WTC11 (cell line): Measurements from ENCODE around the gene PRKAR2A. TPM values are rescaled to one million over a fixed set of nuclear protein-coding genes. Genes with fewer than 3 reads are reported as not detected.
"Not testable (repeated sequence)": the region's sequence is repeated elsewhere in the genome, so short reads cannot be mapped to it uniquely, and the experiment has no call there.

Source experiments
- ATAC-seq: fragments of 200-7000 bp; cut with Tn5 transposase; 2 replicates; pipeline ENCODE4 v1.10.0; 2021; ENCODE audit warnings: mild to moderate bottlenecking, moderate library complexity
- CTCF ChIA-PET: fragments of 300-600 bp; sonication (Branson Sonifier 250); formaldehyde crosslinking; loops from one replicate; lab custom pipeline; 2021; ENCODE audit warnings: antibody characterized with exemption; lab: Charles Lee
- POLR2A ChIA-PET: fragments of 350-600 bp; sonication (Branson Sonifier 250); formaldehyde crosslinking; loops from one replicate; lab custom pipeline; 2021; ENCODE audit warnings: antibody characterized with exemption; lab: Charles Lee
- DNase-seq: peaks from one replicate; pipeline ENCODE4 v3.0.0; 2021; ENCODE audit warnings: low spot score
- H3K27ac Mint-ChIP-seq: 2 replicates; pipeline ENCODE4 v1.8.0; 2021; ENCODE audit warnings: mixed read lengths
- H3K27me3 Mint-ChIP-seq: 2 replicates; pipeline ENCODE4 v1.8.0; 2021; ENCODE audit warnings: low read depth, mild to moderate bottlenecking, moderate library complexity, mixed read lengths
- H3K36me3 Mint-ChIP-seq: 2 replicates; pipeline ENCODE4 v1.8.0; 2021; ENCODE audit warnings: mixed read lengths
- H3K4me1 Mint-ChIP-seq: 2 replicates; pipeline ENCODE4 v1.8.0; 2022; ENCODE audit warnings: mixed read lengths
- H3K4me3 Mint-ChIP-seq: 2 replicates; pipeline ENCODE4 v1.8.0; 2021; ENCODE audit warnings: mild to moderate bottlenecking, moderate library complexity, mixed read lengths
- H3K9me3 Mint-ChIP-seq: 2 replicates; pipeline ENCODE4 v1.8.0; 2021; ENCODE audit warnings: mixed read lengths
- ATF1 ChIP-seq: sonication (generic); formaldehyde crosslinking; IDR thresholded peaks from 2 replicates; pipeline ENCODE4 v1.8.1; 2023; ENCODE audit warnings: mild to moderate bottlenecking, moderate library complexity, missing genetic modification reagents
- FOXJ3 ChIP-seq: sonication (generic); formaldehyde crosslinking; IDR thresholded peaks from 2 replicates; pipeline ENCODE4 v1.9.0; 2021; ENCODE audit warnings: missing genetic modification reagents, mild to moderate bottlenecking, borderline replicate concordance
- FOXK1 ChIP-seq: sonication (generic); formaldehyde crosslinking; IDR thresholded peaks from 2 replicates; pipeline ENCODE4 v1.8.0; 2022; ENCODE audit warnings: mild to moderate bottlenecking, moderate library complexity, missing genetic modification reagents
- GABPB1 ChIP-seq: sonication (generic); formaldehyde crosslinking; IDR thresholded peaks from 2 replicates; pipeline ENCODE4 v1.8.1; 2023; ENCODE audit warnings: mild to moderate bottlenecking, missing genetic modification reagents
- GRHL2 ChIP-seq: fragments of 250-450 bp; sonication (Bioruptor Pico); IDR thresholded peaks from 2 replicates; pipeline ENCODE4 v1.8.0; 2022; ENCODE audit warnings: mild to moderate bottlenecking, moderate library complexity; ENCODE audit not compliant: insufficient replicate concordance, severe bottlenecking
- GTF2I ChIP-seq: fragments of 250-450 bp; sonication (Bioruptor Pico); conservative IDR thresholded peaks from 2 replicates; pipeline ENCODE4 v1.4.0; 2021; ENCODE audit warnings: mild to moderate bottlenecking
- IRF2 ChIP-seq: sonication (generic); formaldehyde crosslinking; IDR thresholded peaks from 2 replicates; pipeline ENCODE4 v1.8.0; 2022; ENCODE audit warnings: low read depth, missing genetic modification reagents, borderline replicate concordance
- KAT7 ChIP-seq: sonication (generic); formaldehyde crosslinking; IDR thresholded peaks from 2 replicates; pipeline ENCODE4 v1.8.1; 2023; ENCODE audit warnings: missing genetic modification reagents, mild to moderate bottlenecking, borderline replicate concordance
- MXD4 ChIP-seq: fragments of 250-450 bp; sonication (Bioruptor Pico); IDR thresholded peaks from 2 replicates; pipeline ENCODE4 v1.8.0; 2021; ENCODE audit warnings: mild to moderate bottlenecking, moderate library complexity, borderline replicate concordance
- MYBL2 ChIP-seq: sonication (generic); formaldehyde crosslinking; IDR thresholded peaks from 2 replicates; pipeline ENCODE4 v1.8.1; 2023; ENCODE audit warnings: mild to moderate bottlenecking, moderate library complexity, missing genetic modification reagents
- NFE2L1 ChIP-seq: sonication (generic); formaldehyde crosslinking; IDR thresholded peaks from 2 replicates; pipeline ENCODE4 v1.8.1; 2023; ENCODE audit warnings: missing genetic modification reagents
- NFYB ChIP-seq: sonication (generic); formaldehyde crosslinking; conservative IDR thresholded peaks from 2 replicates; pipeline ENCODE4 v1.8.0; 2022; ENCODE audit warnings: low read depth, missing genetic modification reagents
- NR2C2 ChIP-seq: sonication (generic); formaldehyde crosslinking; IDR thresholded peaks from 2 replicates; pipeline ENCODE4 v1.8.0; 2022; ENCODE audit warnings: mild to moderate bottlenecking, missing genetic modification reagents
- OVOL2 ChIP-seq: fragments of 250-450 bp; sonication (Bioruptor Pico); IDR thresholded peaks from 2 replicates; pipeline ENCODE4 v1.9.0; 2021; ENCODE audit warnings: mild to moderate bottlenecking, borderline replicate concordance
- SP1 ChIP-seq: sonication (generic); formaldehyde crosslinking; conservative IDR thresholded peaks from 2 replicates; pipeline ENCODE4 v1.8.1; 2022; ENCODE audit warnings: missing genetic modification reagents
- TEAD4 ChIP-seq: sonication (generic); formaldehyde crosslinking; IDR thresholded peaks from 2 replicates; pipeline ENCODE4 v1.8.0; 2022; ENCODE audit warnings: mild to moderate bottlenecking, missing genetic modification reagents
- TP53 ChIP-seq: sonication (generic); formaldehyde crosslinking; IDR thresholded peaks from 2 replicates; pipeline ENCODE4 v1.8.1; 2023; ENCODE audit warnings: mild to moderate bottlenecking, missing genetic modification reagents
- ZNF121 ChIP-seq: sonication (generic); formaldehyde crosslinking; IDR thresholded peaks from 2 replicates; pipeline ENCODE4 v1.8.0; 2023; ENCODE audit warnings: missing genetic modification reagents
- total RNA-seq: library from RNA; stranded (reverse); gene quantifications from 3 replicates; pipeline ENCODE4 v1.2.3, GENCODE V29; 2021
- TF ChIP-seq, protein P1 (sequence below): fragments of 200-600 bp; IDR thresholded peaks from 2 replicates; pipeline ENCODE4 v1.8.0; 2022; ENCODE audit warnings: antibody characterized with exemption
- TF ChIP-seq, protein P2 (sequence below): sonication (generic); formaldehyde crosslinking; IDR thresholded peaks from 2 replicates; pipeline ENCODE4 v1.8.0; 2022; ENCODE audit warnings: mild to moderate bottlenecking, missing genetic modification reagents
- TF ChIP-seq, protein P3 (sequence below): sonication (generic); formaldehyde crosslinking; IDR thresholded peaks from 2 replicates; pipeline ENCODE4 v1.8.1; 2023; ENCODE audit warnings: mild to moderate bottlenecking, missing genetic modification reagents
- TF ChIP-seq, protein P4 (sequence below): sonication (generic); formaldehyde crosslinking; IDR thresholded peaks from 2 replicates; pipeline ENCODE4 v1.8.0; 2023; ENCODE audit warnings: missing genetic modification reagents, mild to moderate bottlenecking, borderline replicate concordance
- TF ChIP-seq, protein P5 (sequence below): sonication (generic); formaldehyde crosslinking; IDR thresholded peaks from 2 replicates; pipeline ENCODE4 v1.8.1; 2022; ENCODE audit warnings: mild to moderate bottlenecking, missing genetic modification reagents, moderate library complexity, borderline replicate concordance

PRKAR2A gene
- total RNA-seq, 1 experiment from 2014 or later: 57.2 TPM

DNA sequence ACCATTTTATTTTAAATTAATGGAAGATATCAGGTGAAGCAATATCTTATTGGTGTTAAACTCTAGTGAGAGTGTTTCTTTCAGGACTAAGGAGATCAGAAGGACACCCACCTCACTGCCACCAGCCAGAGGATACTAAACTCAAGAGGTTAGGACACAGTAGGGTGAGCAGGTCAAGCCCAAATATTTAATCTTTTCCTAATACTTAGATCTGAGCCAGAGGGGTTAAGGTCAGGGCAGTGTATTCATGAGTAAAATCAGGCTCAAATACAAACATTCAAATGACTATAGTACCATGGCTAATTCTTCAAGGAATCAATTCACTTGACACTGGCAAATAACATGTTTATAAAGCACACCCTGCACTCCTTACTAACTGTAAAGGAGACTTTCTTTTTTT lies 65.6 kb downstream of the PRKAR2A start:
- DNase-seq (no peak), ATAC-seq (no peak)
- no peaks in the 10 kb centered on the region for H3K9me3 Mint-ChIP-seq
- no peak for TF ChIP-seq OVOL2 (CRISPR knock-in tag)
- no peak for TF ChIP-seq FOXK1 (CRISPR knock-in tag)
- TF ChIP-seq MXD4 (CRISPR knock-in tag): no peak
- TF ChIP-seq GTF2I (CRISPR knock-in tag): no peak
- TF ChIP-seq ZNF121 (CRISPR knock-in tag): no peak
- no peak for TF ChIP-seq SP1 (CRISPR knock-in tag)
- TF ChIP-seq, protein P1, sequence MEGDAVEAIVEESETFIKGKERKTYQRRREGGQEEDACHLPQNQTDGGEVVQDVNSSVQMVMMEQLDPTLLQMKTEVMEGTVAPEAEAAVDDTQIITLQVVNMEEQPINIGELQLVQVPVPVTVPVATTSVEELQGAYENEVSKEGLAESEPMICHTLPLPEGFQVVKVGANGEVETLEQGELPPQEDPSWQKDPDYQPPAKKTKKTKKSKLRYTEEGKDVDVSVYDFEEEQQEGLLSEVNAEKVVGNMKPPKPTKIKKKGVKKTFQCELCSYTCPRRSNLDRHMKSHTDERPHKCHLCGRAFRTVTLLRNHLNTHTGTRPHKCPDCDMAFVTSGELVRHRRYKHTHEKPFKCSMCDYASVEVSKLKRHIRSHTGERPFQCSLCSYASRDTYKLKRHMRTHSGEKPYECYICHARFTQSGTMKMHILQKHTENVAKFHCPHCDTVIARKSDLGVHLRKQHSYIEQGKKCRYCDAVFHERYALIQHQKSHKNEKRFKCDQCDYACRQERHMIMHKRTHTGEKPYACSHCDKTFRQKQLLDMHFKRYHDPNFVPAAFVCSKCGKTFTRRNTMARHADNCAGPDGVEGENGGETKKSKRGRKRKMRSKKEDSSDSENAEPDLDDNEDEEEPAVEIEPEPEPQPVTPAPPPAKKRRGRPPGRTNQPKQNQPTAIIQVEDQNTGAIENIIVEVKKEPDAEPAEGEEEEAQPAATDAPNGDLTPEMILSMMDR: no peak
- TF ChIP-seq KAT7 (CRISPR knock-in tag): no peak
- no peak for TF ChIP-seq FOXJ3
- TF ChIP-seq NFYB (CRISPR knock-in tag): no peak
- TF ChIP-seq GABPB1 (CRISPR knock-in tag): no peak
- TF ChIP-seq IRF2 (CRISPR knock-in tag): no peak
- TF ChIP-seq, protein P2, sequence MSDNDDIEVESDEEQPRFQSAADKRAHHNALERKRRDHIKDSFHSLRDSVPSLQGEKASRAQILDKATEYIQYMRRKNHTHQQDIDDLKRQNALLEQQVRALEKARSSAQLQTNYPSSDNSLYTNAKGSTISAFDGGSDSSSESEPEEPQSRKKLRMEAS: no peak
- TF ChIP-seq, protein P3, sequence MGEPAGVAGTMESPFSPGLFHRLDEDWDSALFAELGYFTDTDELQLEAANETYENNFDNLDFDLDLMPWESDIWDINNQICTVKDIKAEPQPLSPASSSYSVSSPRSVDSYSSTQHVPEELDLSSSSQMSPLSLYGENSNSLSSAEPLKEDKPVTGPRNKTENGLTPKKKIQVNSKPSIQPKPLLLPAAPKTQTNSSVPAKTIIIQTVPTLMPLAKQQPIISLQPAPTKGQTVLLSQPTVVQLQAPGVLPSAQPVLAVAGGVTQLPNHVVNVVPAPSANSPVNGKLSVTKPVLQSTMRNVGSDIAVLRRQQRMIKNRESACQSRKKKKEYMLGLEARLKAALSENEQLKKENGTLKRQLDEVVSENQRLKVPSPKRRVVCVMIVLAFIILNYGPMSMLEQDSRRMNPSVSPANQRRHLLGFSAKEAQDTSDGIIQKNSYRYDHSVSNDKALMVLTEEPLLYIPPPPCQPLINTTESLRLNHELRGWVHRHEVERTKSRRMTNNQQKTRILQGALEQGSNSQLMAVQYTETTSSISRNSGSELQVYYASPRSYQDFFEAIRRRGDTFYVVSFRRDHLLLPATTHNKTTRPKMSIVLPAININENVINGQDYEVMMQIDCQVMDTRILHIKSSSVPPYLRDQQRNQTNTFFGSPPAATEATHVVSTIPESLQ (CRISPR knock-in tag): no peak
- TF ChIP-seq TP53 (CRISPR knock-in tag): no peak
- H3K27ac Mint-ChIP-seq: no peak overlapping the region
- H3K4me3 Mint-ChIP-seq: no peak overlapping the region
- CTCF ChIA-PET: no interaction called here
- no peaks in the 10 kb centered on the region for H3K36me3 Mint-ChIP-seq
- no peaks in the 10 kb centered on the region for H3K27me3 Mint-ChIP-seq
- no peaks in the 10 kb centered on the region for H3K4me1 Mint-ChIP-seq
- POLR2A ChIA-PET: no interaction called here

DNA sequence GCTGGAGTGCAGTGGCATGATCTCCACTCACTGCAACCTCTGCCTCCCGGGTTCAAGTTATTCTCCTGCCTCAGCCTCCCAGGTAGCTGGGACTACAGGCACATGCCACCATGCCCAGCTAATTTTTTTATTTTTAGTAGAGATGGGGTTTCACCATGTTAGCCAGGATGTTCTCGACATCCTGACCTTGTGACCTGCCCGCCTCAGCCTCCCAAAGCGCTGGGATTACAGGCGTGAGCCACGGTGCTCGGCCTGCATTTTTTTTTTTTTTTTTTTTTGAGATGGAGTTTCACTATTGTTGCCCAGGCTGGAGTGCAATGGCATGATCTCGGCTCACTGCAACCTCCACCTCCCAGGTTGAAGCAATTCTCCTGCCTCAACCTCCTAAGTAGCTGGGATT lies 69.1 kb downstream of the PRKAR2A start:
- POLR2A ChIA-PET: not testable (repeated sequence)

DNA sequence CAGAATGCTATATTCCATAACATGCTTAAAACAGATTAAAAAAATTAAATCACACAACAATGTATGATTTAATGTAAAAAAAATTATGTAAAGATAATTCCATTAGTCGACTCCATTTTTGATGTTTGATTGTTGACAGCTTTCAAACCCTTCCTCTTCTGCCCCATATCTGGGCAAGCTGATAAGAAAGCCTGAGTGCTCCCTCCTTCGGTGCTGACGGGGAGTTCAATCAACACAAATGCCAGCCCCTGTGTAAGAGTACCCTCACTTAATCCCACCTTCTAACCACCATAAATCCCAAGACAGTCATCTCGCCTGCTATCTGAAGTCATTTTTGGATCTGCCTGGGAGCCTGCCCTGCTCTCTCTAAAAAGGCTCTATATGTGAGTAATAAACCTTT lies 70.8 kb downstream of the PRKAR2A start:
- DNase-seq: no peak
- TF ChIP-seq MYBL2 (CRISPR knock-in tag): no peak
- TF ChIP-seq NR2C2 (CRISPR knock-in tag): no peak
- no peak for TF ChIP-seq ATF1
- no peak for TF ChIP-seq NFE2L1 (CRISPR knock-in tag)
- no peak for TF ChIP-seq MXD4 (CRISPR knock-in tag)
- TF ChIP-seq TEAD4 (CRISPR knock-in tag): no peak
- TF ChIP-seq, protein P4, sequence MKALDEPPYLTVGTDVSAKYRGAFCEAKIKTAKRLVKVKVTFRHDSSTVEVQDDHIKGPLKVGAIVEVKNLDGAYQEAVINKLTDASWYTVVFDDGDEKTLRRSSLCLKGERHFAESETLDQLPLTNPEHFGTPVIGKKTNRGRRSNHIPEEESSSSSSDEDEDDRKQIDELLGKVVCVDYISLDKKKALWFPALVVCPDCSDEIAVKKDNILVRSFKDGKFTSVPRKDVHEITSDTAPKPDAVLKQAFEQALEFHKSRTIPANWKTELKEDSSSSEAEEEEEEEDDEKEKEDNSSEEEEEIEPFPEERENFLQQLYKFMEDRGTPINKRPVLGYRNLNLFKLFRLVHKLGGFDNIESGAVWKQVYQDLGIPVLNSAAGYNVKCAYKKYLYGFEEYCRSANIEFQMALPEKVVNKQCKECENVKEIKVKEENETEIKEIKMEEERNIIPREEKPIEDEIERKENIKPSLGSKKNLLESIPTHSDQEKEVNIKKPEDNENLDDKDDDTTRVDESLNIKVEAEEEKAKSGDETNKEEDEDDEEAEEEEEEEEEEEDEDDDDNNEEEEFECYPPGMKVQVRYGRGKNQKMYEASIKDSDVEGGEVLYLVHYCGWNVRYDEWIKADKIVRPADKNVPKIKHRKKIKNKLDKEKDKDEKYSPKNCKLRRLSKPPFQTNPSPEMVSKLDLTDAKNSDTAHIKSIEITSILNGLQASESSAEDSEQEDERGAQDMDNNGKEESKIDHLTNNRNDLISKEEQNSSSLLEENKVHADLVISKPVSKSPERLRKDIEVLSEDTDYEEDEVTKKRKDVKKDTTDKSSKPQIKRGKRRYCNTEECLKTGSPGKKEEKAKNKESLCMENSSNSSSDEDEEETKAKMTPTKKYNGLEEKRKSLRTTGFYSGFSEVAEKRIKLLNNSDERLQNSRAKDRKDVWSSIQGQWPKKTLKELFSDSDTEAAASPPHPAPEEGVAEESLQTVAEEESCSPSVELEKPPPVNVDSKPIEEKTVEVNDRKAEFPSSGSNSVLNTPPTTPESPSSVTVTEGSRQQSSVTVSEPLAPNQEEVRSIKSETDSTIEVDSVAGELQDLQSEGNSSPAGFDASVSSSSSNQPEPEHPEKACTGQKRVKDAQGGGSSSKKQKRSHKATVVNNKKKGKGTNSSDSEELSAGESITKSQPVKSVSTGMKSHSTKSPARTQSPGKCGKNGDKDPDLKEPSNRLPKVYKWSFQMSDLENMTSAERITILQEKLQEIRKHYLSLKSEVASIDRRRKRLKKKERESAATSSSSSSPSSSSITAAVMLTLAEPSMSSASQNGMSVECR (CRISPR knock-in tag): no peak
- TF ChIP-seq GRHL2 (CRISPR knock-in tag): no peak
- TF ChIP-seq, protein P5, sequence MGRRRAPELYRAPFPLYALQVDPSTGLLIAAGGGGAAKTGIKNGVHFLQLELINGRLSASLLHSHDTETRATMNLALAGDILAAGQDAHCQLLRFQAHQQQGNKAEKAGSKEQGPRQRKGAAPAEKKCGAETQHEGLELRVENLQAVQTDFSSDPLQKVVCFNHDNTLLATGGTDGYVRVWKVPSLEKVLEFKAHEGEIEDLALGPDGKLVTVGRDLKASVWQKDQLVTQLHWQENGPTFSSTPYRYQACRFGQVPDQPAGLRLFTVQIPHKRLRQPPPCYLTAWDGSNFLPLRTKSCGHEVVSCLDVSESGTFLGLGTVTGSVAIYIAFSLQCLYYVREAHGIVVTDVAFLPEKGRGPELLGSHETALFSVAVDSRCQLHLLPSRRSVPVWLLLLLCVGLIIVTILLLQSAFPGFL (CRISPR knock-in tag): no peak
- CTCF ChIA-PET: no interaction called here
- no peak for ATAC-seq
- Mint-ChIP-seq H3K27me3 (no peaks in the 10 kb centered on the region), H3K9me3 (no peaks in the 10 kb centered on the region), H3K4me3 (no peak overlapping the region), H3K27ac (no peak overlapping the region), H3K4me1 (no peaks in the 10 kb centered on the region), H3K36me3 (peaks cover 2% of the 10 kb centered on the region; the same call in 1 of the 2 replicates)
- POLR2A ChIA-PET: no interaction called here

More for the DNA sequence above, 69.1 kb downstream of the PRKAR2A start:
- H3K36me3 Mint-ChIP-seq, H3K4me1 Mint-ChIP-seq, ATAC-seq, CTCF ChIA-PET, DNase-seq, H3K27me3 Mint-ChIP-seq, H3K27ac Mint-ChIP-seq, H3K4me3 Mint-ChIP-seq, H3K9me3 Mint-ChIP-seq: not testable (repeated sequence)
